Sigmoid colon (tissue), 7 donors: Measurements from ENCODE around the gene CREB1. TPM values are rescaled to one million over a fixed set of nuclear protein-coding genes. Genes with fewer than 3 reads are reported as not detected.

Experiments used
- DNase-seq: peaks from one replicate; pipeline ENCODE4 v3.0.0-alpha.2; 2019
- H3K27ac ChIP-seq, 4 donors: fragments of 200-600 bp; sonication (generic); one replicate each; pipeline ENCODE4 v1.5.1; 2016 to 2019; ENCODE audit warnings: mild to moderate bottlenecking in 1 of 4
- H3K27me3 ChIP-seq, 3 donors: fragments of 200-600 bp; sonication (generic); one replicate each; pipeline ENCODE4 v1.5.1; 2019; ENCODE audit warnings: mild to moderate bottlenecking in 1 of 3
- H3K36me3 ChIP-seq, 4 donors: fragments of 200-600 bp; sonication (generic); one replicate each; pipeline ENCODE4 v1.5.1; 2016 to 2019
- H3K4me1 ChIP-seq, 4 donors: fragments of 200-600 bp; sonication (generic); one replicate each; pipeline ENCODE4 v1.5.1; 2017 to 2019
- H3K4me3 ChIP-seq, 4 donors: fragments of 200-600 bp; sonication (generic); one replicate each; pipeline ENCODE4 v1.5.1; 2017 to 2019; ENCODE audit warnings: mild to moderate bottlenecking in 2 of 4, moderate library complexity in 1 of 4
- H3K9me3 ChIP-seq, 4 donors: fragments of 200-600 bp in 3 of 4; sonication (generic) in 3 of 4; one replicate each; pipeline versions ENCODE4 v1.5.1 to v1.6.1; 2013 to 2019
- CTCF ChIP-seq, 4 experiments: fragments of 450-650 bp in 3 of 4; fragments of 200-600 bp in 1 of 4; IDR thresholded peaks; one replicate each; pipeline ENCODE4 v1.5.1; 2016 to 2019; ENCODE audit warnings: antibody characterized with exemption in 4 of 4, mild to moderate bottlenecking in 3 of 4, moderate library complexity in 2 of 4
- EP300 ChIP-seq, 4 donors: sonication (generic); formaldehyde crosslinking; IDR thresholded peaks; one replicate each; pipeline ENCODE4 v1.6.1; 2017; ENCODE audit warnings: antibody characterized with exemption in 4 of 4
- POLR2A ChIP-seq, 2 donors: fragments of 450-650 bp; IDR thresholded peaks; one replicate each; pipeline ENCODE4 v1.6.1; 2016; ENCODE audit warnings: antibody characterized with exemption in 2 of 2, mild to moderate bottlenecking in 2 of 2, moderate library complexity in 2 of 2
- POLR2AphosphoS5 ChIP-seq, 4 donors: sonication (generic); formaldehyde crosslinking; IDR thresholded peaks; one replicate each; pipeline ENCODE4 v1.6.1; 2017; ENCODE audit warnings: antibody characterized with exemption in 4 of 4
- WGBS, 2 donors: extraction: QIAGEN DNeasy Blood & Tissue Kit; methylation state at CpG; one replicate each; pipeline ENCODE4 v1.1.7; 2013; 5-methylcytosine and 5-hydroxymethylcytosine counted together
- intact Hi-C: fragments of 100-400 bp; cut with DNase I; formaldehyde crosslinking; loops from one replicate; pipeline ENCODE4 v1.15.1; 2023
- polyA plus RNA-seq, 3 donors: library from polyadenylated mRNA; stranded (reverse); fragments of 200-250 nt; gene quantifications; one replicate each; pipeline ENCODE4 v1.2.3, GENCODE V29; 2013
- total RNA-seq, 4 donors: library from RNA; depleted of rRNA; stranded (reverse); fragments of >200 nt; gene quantifications; one replicate each; pipeline ENCODE4 v1.1.0, GENCODE V29; 2016
- donor health status: healthy with polysubstance abuse.
- donor health status: Bipolar disorder and iron deficiency.
- donor health status: healthy.

The CREB1 gene
- total and polyA plus RNA-seq, 7 donors, result 7.2 to 52.0 (median 31.3) TPM

- no peak overlapping the region for H3K4me3 ChIP-seq
- TF ChIP-seq POLR2AphosphoS5 (IDR thresholded peaks at IDR 0.05), result no peak
- no peak for TF ChIP-seq CTCF (IDR thresholded peaks at IDR 0.05)
- TF ChIP-seq POLR2A (IDR thresholded peaks at IDR 0.05), result no peak
- TF ChIP-seq EP300 (IDR thresholded peaks at IDR 0.05), result no peak
- 97 to 98% methylated on average over 1 of the region's 1 CpG for WGBS, 2 donors
- H3K9me3 ChIP-seq, result no peaks in the 10 kb centered on the region
- peaks cover 0 to 14% (median 2%) of the 10 kb centered on the region in 4 donors for H3K36me3 ChIP-seq
- H3K27ac ChIP-seq, result no peak overlapping the region
- DNase-seq, result no peak
- no peaks in the 10 kb centered on the region for H3K4me1 ChIP-seq
- no peaks in the 10 kb centered on the region for H3K27me3 ChIP-seq
- intact Hi-C loops, result no loop called here
These were observed 72.0 kb downstream of the CREB1 start for GRCh38 chr2:207601774-207602173.

GRCh38 chr2:207603486-207603885 is 73.7 kb downstream of the CREB1 start:
- 34 to 61% methylated on average over 2 of the region's 2 CpGs for WGBS, 2 donors

DNA sequence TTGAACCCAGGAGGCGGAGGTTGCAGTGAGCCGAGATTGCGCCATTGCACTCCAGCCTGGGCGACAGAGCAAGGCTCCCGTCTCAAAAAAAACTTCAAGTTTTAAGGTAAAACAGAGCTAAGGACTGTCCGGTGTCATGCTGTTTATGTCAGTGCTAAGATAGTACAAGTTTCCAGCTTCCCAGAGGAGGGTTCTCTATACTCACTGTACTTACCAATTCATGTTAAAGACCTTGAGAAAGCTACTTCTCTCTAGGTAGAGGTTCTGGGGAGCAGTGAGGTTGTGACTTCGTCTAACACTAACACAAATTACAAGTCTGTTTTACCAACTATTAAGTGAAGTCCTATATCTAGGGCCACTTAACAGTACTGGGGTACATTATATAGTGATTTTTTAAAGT is 76.6 kb downstream of the CREB1 start:
- H3K27me3 ChIP-seq, result no peaks in the 10 kb centered on the region
- TF ChIP-seq CTCF (IDR thresholded peaks at IDR 0.05), result no peak
- TF ChIP-seq POLR2AphosphoS5 (IDR thresholded peaks at IDR 0.05), result no peak
- no peak for TF ChIP-seq POLR2A (IDR thresholded peaks at IDR 0.05)
- no peak for TF ChIP-seq EP300 (IDR thresholded peaks at IDR 0.05)
- H3K4me1 ChIP-seq, result no peaks in the 10 kb centered on the region
- no peaks in the 10 kb centered on the region for H3K9me3 ChIP-seq
- no peaks in the 10 kb centered on the region for H3K36me3 ChIP-seq
- no peak overlapping the region for H3K4me3 ChIP-seq
- 94 to 95% methylated on average over 7 of the region's 7 CpGs for WGBS, 2 donors
- no peak overlapping the region for H3K27ac ChIP-seq
- DNase-seq, result no peak
- intact Hi-C loops, result no loop called here

More at GRCh38 chr2:207603486-207603885, 73.7 kb downstream of the CREB1 start:
- Histone ChIP-seq H3K27me3 (no peaks in the 10 kb centered on the region), H3K4me3 (no peak overlapping the region), H3K27ac (no peak overlapping the region), H3K4me1 (no peaks in the 10 kb centered on the region), H3K36me3 (peaks cover 0 to 2% (median 0%) of the 10 kb centered on the region in 4 donors), H3K9me3 (no peaks in the 10 kb centered on the region)
- intact Hi-C loops, result no loop called here
- no peak for DNase-seq
- no peak for TF ChIP-seq POLR2AphosphoS5 (IDR thresholded peaks at IDR 0.05)

DNA sequence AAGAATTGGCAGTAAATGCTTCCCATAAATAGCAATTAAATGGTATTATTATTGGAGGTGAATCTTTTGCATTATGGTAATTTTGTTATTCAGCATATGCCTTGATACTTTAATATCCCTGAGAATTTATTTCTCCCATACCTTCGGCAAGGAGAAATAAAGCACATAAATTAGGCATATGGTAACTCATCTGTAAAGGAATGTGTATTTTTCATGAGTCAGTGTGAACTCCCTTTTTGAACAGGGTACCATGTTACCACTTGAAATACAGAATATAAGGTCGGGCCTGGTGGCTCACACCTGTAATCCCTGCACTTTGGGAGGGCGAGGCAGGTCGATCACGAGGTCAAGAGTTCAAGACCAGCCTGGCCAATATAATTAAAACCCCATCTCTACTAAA is 77.1 kb downstream of the CREB1 start:
- no peaks in the 10 kb centered on the region for H3K4me1 ChIP-seq
- H3K27ac ChIP-seq, result no peak overlapping the region
- H3K4me3 ChIP-seq, result no peak overlapping the region
- no peak for DNase-seq
- WGBS, 2 donors, result 91 to 95% methylated on average over 5 of the region's 5 CpGs
- no peaks in the 10 kb centered on the region for H3K36me3 ChIP-seq
- TF ChIP-seq POLR2AphosphoS5 (IDR thresholded peaks at IDR 0.05) (no peak), POLR2A (IDR thresholded peaks at IDR 0.05) (no peak), EP300 (IDR thresholded peaks at IDR 0.05) (no peak), CTCF (IDR thresholded peaks at IDR 0.05) (no peak)
- no peaks in the 10 kb centered on the region for H3K9me3 ChIP-seq
- intact Hi-C loops, result no loop called here
- no peaks in the 10 kb centered on the region for H3K27me3 ChIP-seq

- DNase-seq, result no peak
- WGBS, 2 donors, result 80 to 90% methylated on average over 4 of the region's 4 CpGs
- H3K36me3 ChIP-seq, result peaks cover 0 to 6% (median 0%) of the 10 kb centered on the region in 4 donors
- no peaks in the 10 kb centered on the region for H3K9me3 ChIP-seq
- H3K27ac ChIP-seq, result no peak overlapping the region
- no peaks in the 10 kb centered on the region for H3K27me3 ChIP-seq
- no peak for TF ChIP-seq EP300 (IDR thresholded peaks at IDR 0.05)
- TF ChIP-seq POLR2A (IDR thresholded peaks at IDR 0.05), result no peak
- TF ChIP-seq CTCF (IDR thresholded peaks at IDR 0.05), result no peak
- TF ChIP-seq POLR2AphosphoS5 (IDR thresholded peaks at IDR 0.05), result no peak
- intact Hi-C loops, result no loop called here
- peaks cover 0 to 18% (median 15%) of the 10 kb centered on the region in 4 donors for H3K4me1 ChIP-seq
- H3K4me3 ChIP-seq, result no peak overlapping the region
These were observed 83.0 kb downstream of the CREB1 start for GRCh38 chr2:207612714-207613113.
